Measurements from ENCODE around the gene SEPTIN11.

Gene SEPTIN11

DNA sequence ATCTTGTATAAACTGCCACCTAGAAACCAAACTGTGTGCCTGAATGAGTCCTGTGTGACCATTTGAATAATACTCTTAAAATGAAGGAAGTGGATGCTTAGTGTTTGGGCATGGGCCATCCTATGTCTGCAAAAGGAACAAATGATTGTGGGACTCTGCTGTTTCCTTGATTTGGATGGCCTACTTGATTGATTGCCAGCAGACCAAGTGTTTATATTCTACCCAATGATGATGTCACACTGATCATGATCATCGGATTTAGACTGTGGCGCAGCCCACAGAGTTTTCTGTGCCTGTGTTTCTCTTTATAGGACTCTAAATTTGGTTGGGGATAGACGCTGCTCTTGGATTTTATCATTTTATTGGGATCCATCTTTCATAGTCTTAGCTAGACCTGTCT is 4.4 kb downstream of the SEPTIN11 start:
- DNase-seq = no peak
- TF ChIP-seq, protein P1, sequence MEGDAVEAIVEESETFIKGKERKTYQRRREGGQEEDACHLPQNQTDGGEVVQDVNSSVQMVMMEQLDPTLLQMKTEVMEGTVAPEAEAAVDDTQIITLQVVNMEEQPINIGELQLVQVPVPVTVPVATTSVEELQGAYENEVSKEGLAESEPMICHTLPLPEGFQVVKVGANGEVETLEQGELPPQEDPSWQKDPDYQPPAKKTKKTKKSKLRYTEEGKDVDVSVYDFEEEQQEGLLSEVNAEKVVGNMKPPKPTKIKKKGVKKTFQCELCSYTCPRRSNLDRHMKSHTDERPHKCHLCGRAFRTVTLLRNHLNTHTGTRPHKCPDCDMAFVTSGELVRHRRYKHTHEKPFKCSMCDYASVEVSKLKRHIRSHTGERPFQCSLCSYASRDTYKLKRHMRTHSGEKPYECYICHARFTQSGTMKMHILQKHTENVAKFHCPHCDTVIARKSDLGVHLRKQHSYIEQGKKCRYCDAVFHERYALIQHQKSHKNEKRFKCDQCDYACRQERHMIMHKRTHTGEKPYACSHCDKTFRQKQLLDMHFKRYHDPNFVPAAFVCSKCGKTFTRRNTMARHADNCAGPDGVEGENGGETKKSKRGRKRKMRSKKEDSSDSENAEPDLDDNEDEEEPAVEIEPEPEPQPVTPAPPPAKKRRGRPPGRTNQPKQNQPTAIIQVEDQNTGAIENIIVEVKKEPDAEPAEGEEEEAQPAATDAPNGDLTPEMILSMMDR (IDR thresholded peaks at IDR 0.05; ENCODE audit: low read depth, low read length) = no peak
- Histone ChIP-seq H3K4me1 (peaks cover 36% of the 10 kb centered on the region), H3K4me3 (ENCODE audit: low read depth, low read length) (no peak overlapping the region), H3K9me3 (no peaks in the 10 kb centered on the region), H3K36me3 (no peaks in the 10 kb centered on the region), H3K27me3 (no peaks in the 10 kb centered on the region)

DNA sequence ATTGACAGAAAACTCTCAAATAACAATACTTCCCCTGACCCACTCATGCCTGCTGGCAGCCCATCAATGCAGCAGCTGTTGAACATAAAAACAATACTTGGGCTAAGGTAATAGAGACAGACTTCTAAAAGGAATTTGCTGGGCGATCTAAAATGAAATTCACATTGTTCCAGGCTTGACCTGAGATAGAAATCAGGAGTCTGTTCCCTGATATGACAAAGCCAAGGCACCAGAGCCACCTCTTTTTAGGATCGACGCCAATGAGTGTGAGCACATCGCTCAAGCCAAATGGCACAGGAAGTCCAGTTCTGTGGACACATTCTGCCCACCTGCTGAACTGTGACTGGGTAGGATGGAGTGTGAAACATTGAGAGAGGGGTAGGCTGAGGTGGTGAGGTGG is 4.9 kb downstream of the SEPTIN11 start:
- DNase-seq = peak; percentile 25
- Histone ChIP-seq H3K36me3 (no peaks in the 10 kb centered on the region), H3K27me3 (no peaks in the 10 kb centered on the region), H3K9me3 (no peaks in the 10 kb centered on the region), H3K4me1 (peaks cover 36% of the 10 kb centered on the region), H3K4me3 (ENCODE audit: low read depth, low read length) (no peak overlapping the region)
- TF ChIP-seq, protein P1 (IDR thresholded peaks at IDR 0.05; ENCODE audit: low read depth, low read length) = no peak

DNA sequence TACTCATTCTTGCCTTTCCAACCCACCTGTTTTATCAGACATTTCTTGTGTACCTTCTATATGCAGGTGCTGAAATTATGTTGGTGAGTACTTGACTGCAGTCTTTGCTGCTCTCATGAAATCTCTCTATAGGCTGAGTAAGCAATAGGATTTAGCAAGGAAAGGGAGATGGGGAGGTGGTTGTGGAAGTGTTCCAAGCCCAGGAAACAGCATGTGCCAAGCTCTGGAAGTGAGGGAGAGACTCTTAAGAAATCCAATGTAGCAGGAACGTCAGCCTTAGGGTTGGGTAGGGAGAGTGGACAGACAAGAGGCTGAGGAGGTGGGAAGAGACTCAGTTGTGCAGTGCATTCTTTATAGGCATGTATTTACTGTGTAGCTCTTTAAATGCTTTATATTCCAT is 5.6 kb downstream of the SEPTIN11 start:
- Histone ChIP-seq H3K4me3 (ENCODE audit: low read depth, low read length) (no peak overlapping the region), H3K36me3 (no peaks in the 10 kb centered on the region)
- TF ChIP-seq, protein P1 (IDR thresholded peaks at IDR 0.05; ENCODE audit: low read depth, low read length) = no peak

DNA sequence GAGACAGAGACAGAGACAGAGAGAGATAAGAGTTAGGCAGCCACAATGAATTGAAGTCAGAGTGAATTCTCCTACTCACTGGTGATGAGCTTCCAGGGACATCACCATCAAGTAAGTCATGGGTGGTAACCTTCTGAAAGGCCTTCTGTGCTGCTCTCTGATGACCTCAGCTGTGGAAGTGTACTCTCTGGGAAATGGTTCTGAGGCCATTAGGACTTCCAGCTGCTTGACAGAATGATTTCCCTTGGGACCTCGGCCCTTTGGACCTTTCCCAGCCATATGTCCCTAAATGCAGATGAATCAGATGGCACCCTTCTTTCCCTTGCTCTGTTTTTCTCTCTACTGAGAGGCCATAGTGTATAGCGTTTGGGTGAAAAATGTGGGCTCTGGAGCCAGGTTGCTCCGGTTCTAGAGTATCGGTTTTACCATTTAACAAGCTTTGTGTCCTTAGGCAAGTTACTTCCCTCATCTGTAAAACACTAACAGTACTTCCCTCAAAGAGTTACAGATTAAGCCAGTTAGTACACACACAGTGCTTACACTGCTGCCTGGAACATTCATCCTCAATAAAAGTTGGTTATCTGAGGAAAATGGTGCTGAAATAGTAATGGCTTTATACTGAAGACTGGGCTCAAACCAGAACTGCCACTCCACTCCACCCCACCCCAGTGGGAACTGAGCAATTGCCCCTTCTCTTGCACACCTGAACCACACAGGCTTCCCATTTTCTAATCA is 7.6 kb downstream of the SEPTIN11 start:
- peak; percentile 50 for DNase-seq
- Histone ChIP-seq H3K4me1 (peaks cover 36% of the 10 kb centered on the region), H3K4me3 (ENCODE audit: low read depth, low read length) (no peak overlapping the region), H3K27me3 (no peaks in the 10 kb centered on the region), H3K9me3 (no peaks in the 10 kb centered on the region), H3K36me3 (no peaks in the 10 kb centered on the region; the same call in 1 of the 2 replicates)
- TF ChIP-seq, protein P1 (IDR thresholded peaks at IDR 0.05; ENCODE audit: low read depth, low read length) = no peak

More for the DNA sequence above, 5.6 kb downstream of the SEPTIN11 start:
- no peaks in the 10 kb centered on the region for H3K27me3 ChIP-seq
- no peaks in the 10 kb centered on the region for H3K9me3 ChIP-seq
- DNase-seq = no peak
- peaks cover 36% of the 10 kb centered on the region for H3K4me1 ChIP-seq

DNA sequence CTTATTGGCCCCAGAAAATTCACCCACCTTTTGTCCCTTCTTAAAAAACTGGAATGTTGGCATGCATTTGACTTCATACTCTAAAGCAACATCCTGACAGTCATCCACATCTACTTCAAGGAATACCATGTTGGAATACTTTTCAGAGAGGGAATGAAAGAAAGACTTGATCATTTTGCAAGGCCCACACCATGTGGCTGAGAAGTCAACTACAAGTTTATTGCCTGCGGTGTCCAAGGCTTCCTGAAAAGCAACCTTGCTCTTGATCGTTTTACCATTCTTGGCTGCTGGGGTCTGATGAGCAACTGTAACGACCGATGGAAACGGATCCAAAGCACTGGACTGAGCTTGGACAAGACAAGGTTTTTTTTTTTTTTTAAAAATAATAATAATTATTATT is 9.3 kb downstream of the SEPTIN11 start:
- H3K36me3 ChIP-seq = no peaks in the 10 kb centered on the region; the same call in 1 of the 2 replicates
- peaks cover 25% of the 10 kb centered on the region for H3K4me1 ChIP-seq
- H3K9me3 ChIP-seq = no peaks in the 10 kb centered on the region; the same call in 1 of the 2 replicates
- H3K4me3 ChIP-seq (ENCODE audit: low read depth, low read length) = no peak overlapping the region
- H3K27me3 ChIP-seq = no peaks in the 10 kb centered on the region
- TF ChIP-seq, protein P1 (IDR thresholded peaks at IDR 0.05; ENCODE audit: low read depth, low read length) = no peak
- DNase-seq = no peak

DNA sequence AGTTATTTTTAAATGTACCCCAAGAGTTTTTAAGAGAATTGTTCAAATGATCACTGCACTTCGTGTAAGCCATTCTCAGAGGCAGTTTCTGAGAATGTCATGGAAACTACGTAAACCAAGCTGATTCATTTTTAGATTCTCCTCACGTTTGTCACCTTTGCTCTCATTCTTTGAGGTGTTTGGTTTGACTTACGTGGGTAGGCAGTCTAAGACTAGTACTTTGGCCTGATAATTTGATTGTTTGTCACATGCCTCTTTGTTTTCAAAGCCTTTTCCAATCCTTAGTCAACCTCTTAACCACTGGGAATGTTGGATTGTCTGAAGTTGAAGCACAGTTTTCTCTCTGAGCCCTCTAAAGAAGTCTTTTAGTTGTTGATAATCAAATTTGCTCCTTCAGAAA is 10.5 kb downstream of the SEPTIN11 start:
- DNase-seq = no peak
- Histone ChIP-seq H3K4me1 (peaks cover 15% of the 10 kb centered on the region), H3K36me3 (no peaks in the 10 kb centered on the region; the same call in 1 of the 2 replicates), H3K4me3 (ENCODE audit: low read depth, low read length) (no peak overlapping the region), H3K9me3 (no peaks in the 10 kb centered on the region; the same call in 1 of the 2 replicates), H3K27me3 (no peaks in the 10 kb centered on the region)
- TF ChIP-seq, protein P1 (IDR thresholded peaks at IDR 0.05; ENCODE audit: low read depth, low read length) = no peak

All from BE2C (cell line).